ENCODE measurements around the gene SCFD2.

DNA sequence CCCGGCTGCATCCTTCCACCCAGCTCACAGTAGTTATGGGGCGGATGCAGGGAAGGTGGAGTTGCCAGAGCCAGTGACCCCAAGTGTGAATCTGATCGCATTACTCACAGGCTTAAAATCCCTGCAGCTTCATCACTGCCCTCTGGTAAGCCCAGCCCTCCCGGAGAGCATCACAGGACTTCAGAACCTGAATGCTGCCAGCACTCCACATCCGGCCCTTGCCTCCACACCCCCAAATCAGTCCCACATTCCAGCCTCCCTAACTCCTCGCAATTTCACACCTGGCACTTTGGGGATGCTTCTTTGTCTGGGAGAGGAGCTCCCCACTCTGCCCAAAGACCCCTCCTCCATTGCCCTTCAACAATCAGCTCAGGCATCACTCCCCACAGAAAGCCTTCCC is 488.2 kb downstream of the SCFD2 start:
- TF ChIP-seq ZNF274 (IDR thresholded peaks at IDR 0.05; ENCODE audit: low read depth, low read length) (no peak), SUZ12 (IDR thresholded peaks at IDR 0.05; ENCODE audit: extremely low read depth, insufficient read depth, insufficient read length) (no peak), YY1 (IDR thresholded peaks at IDR 0.05; ENCODE audit: insufficient read depth, insufficient read length) (no peak)
